ENCODE data around the gene MSH2. TPM values are rescaled to one million over a fixed set of nuclear protein-coding genes. Genes with fewer than 3 reads are reported as not detected.
A peak's percentile ranks its signal among the peaks of the same experiment; 100 is the strongest.

The MSH2 gene
- total RNA-seq, 1 experiment from 2014 or later = 139 TPM

DNA sequence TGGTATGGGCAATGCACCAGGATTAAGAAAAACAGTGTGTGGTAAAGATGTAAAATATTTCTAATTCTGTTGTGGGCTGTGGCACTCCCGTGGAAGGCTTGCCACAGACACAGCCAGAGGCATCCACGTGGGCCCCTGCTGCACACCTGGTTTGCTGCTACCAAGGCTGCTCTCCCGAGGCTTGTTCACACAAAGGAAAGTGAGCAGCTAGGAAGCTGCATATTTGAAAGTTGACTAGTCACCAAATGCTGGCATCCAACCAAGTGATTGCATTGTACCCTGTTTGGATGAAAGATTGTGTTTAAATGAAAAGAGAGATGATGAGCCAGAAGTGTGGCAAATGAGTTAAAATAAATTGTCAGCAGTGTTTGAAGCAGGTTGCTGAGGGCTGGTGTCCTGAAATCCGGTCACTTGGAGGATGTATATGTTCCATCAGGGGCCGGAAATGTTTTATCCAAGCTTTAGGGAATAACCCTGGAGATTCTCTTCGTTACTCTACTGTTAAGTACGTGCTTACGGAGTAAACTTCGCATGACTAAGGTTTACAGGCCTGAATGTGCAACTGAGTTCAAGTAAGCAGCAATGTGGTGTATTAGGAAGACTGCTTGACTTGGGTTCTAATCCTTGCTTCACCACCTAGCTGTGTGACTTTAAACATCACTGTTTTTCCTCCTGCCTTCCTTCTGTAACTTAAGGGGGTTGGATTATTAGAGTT is 86.1 kb downstream of the MSH2 start:
- no peaks in the 10 kb centered on the region for H3K79me1 ChIP-seq (ENCODE audit: insufficient read depth, low read depth, low read length, poor library complexity, severe bottlenecking)
- H3K4ac ChIP-seq (ENCODE audit: low read depth, low read length) = no peak overlapping the region
- no peak overlapping the region for H2AK5ac ChIP-seq (ENCODE audit: insufficient read length, low read length)
- no peak overlapping the region for H4K8ac ChIP-seq (replicated peaks; ENCODE audit: insufficient read length, low read depth, low read length)
- H3T11ph ChIP-seq (ENCODE audit: low read length) = no peak overlapping the region
- Mint-ChIP-seq H3K4me1 (peaks cover 17 to 37% of the 10 kb centered on the region in 2 experiments), H3K27ac (peak overlapping the region in 2 of 3 experiments; percentile 1 to 86; a peak in 3 of 7 replicates), H3K27me3 (ENCODE audit: low read depth) (no peaks in the 10 kb centered on the region), H3K4me3 (no peak overlapping the region), H3K36me3 (ENCODE audit: insufficient read depth in 1 of 3, low read depth in 3 of 3) (peaks cover 4 to 16% (median 15%) of the 10 kb centered on the region in 3 experiments), H3K9me3 (peaks cover 2 to 3% of the 10 kb centered on the region in 2 experiments; a peak in 2 of 5 replicates)
- H3K27me3 ChIP-seq (ENCODE audit: insufficient read depth, low read length) = no peaks in the 10 kb centered on the region
- H3K4me2 ChIP-seq (ENCODE audit: insufficient read depth, insufficient read length, low read length) = no peak overlapping the region
- H3K4me1 ChIP-seq (ENCODE audit: insufficient read depth, low read length) = no peaks in the 10 kb centered on the region; the same call in 1 of the 2 replicates
- TF ChIP-seq, protein P1, sequence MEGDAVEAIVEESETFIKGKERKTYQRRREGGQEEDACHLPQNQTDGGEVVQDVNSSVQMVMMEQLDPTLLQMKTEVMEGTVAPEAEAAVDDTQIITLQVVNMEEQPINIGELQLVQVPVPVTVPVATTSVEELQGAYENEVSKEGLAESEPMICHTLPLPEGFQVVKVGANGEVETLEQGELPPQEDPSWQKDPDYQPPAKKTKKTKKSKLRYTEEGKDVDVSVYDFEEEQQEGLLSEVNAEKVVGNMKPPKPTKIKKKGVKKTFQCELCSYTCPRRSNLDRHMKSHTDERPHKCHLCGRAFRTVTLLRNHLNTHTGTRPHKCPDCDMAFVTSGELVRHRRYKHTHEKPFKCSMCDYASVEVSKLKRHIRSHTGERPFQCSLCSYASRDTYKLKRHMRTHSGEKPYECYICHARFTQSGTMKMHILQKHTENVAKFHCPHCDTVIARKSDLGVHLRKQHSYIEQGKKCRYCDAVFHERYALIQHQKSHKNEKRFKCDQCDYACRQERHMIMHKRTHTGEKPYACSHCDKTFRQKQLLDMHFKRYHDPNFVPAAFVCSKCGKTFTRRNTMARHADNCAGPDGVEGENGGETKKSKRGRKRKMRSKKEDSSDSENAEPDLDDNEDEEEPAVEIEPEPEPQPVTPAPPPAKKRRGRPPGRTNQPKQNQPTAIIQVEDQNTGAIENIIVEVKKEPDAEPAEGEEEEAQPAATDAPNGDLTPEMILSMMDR (conservative IDR thresholded peaks at IDR 0.05) = no peak
- no peak overlapping the region for H2AFZ ChIP-seq (ENCODE audit: low read length)
- peak overlapping the region; percentile 62 for H3K27ac ChIP-seq (ENCODE audit: insufficient read length, low read depth, low read length)
- H2BK120ac ChIP-seq (ENCODE audit: low read depth, low read length, poor library complexity, severe bottlenecking) = no peak overlapping the region
- H3K14ac ChIP-seq (ENCODE audit: insufficient read depth, low read length) = no peak overlapping the region; the same call in 1 of the 2 replicates
- H3K56ac ChIP-seq (ENCODE audit: insufficient read length, low read depth, low read length) = no peak overlapping the region
- H2BK12ac ChIP-seq (ENCODE audit: insufficient read length, low read depth, low read length) = no peak overlapping the region
- H4K91ac ChIP-seq (ENCODE audit: insufficient read length, low read depth, low read length) = no peak overlapping the region
- H3K23me2 ChIP-seq (ENCODE audit: insufficient read length, low read depth, low read length, poor library complexity, severe bottlenecking) = no peaks in the 10 kb centered on the region
- DNase-seq = no peak
- 0 out of 2 replicates have a peak overlapping the region, but pooled peaks have one; percentile 45 for H2BK15ac ChIP-seq (ENCODE audit: low read depth, low read length)
- H3K79me2 ChIP-seq (ENCODE audit: insufficient read depth, low read length) = no peaks in the 10 kb centered on the region
- H3K18ac ChIP-seq (ENCODE audit: insufficient read length, low read depth, low read length) = no peak overlapping the region
- no peak overlapping the region for H4K5ac ChIP-seq (ENCODE audit: insufficient read length, low read depth, low read length)
- H4K20me1 ChIP-seq (ENCODE audit: control insufficient read depth, insufficient read depth, insufficient read length) = no peaks in the 10 kb centered on the region
- no peak overlapping the region for H2BK5ac ChIP-seq (ENCODE audit: insufficient read length, low read length)
- no peak overlapping the region for H2BK20ac ChIP-seq (ENCODE audit: low read depth, low read length, poor library complexity, severe bottlenecking)
- H3K9ac ChIP-seq (ENCODE audit: extremely low read depth, insufficient read length, low read length) = no peak overlapping the region
- no peak overlapping the region for H3K23ac ChIP-seq (ENCODE audit: insufficient read length, low read depth, low read length)
- no peaks in the 10 kb centered on the region for H3K9me3 ChIP-seq (ENCODE audit: control insufficient read depth, low read depth, low read length)
- no CpG with 5 or more reads among the region's 9 CpGs for WGBS (ENCODE audit: extremely low coverage, insufficient read length, low lambda C conversion rate)
